Measurements from ENCODE around the gene FBLN7. TPM values are rescaled to one million over a fixed set of nuclear protein-coding genes. Genes with fewer than 3 reads are reported as not detected.

FBLN7 gene
- total RNA-seq, 2 experiments from 2014 or later, result 0.25 TPM; not detected in 1

DNA sequence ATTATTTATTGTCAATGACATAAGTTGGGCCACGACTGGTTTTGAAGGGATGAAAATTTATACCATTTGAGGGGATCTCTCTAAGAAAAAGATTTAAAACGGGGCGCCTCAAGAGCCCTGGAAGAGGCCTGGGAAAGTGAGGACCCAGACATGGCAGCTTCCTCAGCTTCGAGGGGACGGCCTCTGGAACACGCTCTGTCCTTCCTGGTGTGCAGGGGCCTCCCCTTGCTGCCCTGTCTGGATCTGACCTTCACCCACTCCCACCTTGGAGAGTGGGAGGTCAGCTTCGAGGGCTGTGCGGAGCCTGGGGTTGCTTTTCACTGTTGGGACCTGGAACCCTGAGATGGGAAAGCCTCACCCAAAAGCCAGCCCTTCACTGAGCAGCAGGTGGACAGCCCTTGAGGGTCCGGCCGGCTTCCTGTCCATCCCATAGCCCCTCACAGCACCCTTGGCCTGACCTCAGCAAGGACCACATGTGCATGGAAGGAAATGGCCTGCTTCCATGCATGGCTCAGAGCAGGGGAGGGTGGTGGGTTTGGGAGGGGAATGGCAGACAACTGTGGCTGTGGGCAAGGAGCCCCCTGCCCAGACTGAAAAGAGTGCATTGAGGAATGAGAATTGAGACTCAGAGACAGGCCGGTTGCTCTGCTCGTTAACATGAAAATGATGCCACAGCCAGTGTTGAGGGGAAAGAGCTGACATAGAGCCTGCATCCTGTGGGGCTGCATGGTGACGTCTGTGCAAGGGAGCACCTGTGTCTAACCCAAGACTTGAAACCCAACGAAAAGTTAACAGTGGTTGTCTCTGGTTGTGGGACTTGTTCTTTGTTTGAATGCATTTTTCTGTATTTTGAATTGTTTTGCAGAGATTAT is 16.3 kb downstream of the FBLN7 start:
- H2AFZ ChIP-seq (ENCODE audit: low read length), result peak overlapping the region; percentile 19; the same call in 1 of the 2 replicates
- no peaks in the 10 kb centered on the region for H3K79me2 ChIP-seq (ENCODE audit: insufficient read depth, low read depth, low read length)
- no TSS peak for BruUV-seq (replicated peaks)
- intact Hi-C loops (cut with micrococcal nuclease; ENCODE audit: unreplicated experiment), result loop anchor here (5.0 kb wide), 1 partner anchor 97 kb away; the partner anchor contains the start of gene TMEM87B
- no peaks in the 10 kb centered on the region for H3K9me3 ChIP-seq (ENCODE audit: low read length)
- ChIA-PET POLR2A (interaction anchor here (0.5 to 1.0 kb wide), 2 partner anchors 97 to 1262 kb away, joined by 3 read pairs; no protein-coding TSS in a partner anchor), CTCF (ENCODE audit: unreplicated experiment) (no interaction called here)
- peak; percentile 59 for DNase-seq (ENCODE audit: low spot score)
- no peaks in the 10 kb centered on the region for H3K36me3 ChIP-seq (ENCODE audit: insufficient read depth, low read length)
- H3K9me2 ChIP-seq (ENCODE audit: insufficient read depth, low read length), result no peaks in the 10 kb centered on the region
- no peak overlapping the region for H3K27ac ChIP-seq (ENCODE audit: low read depth, low read length, poor library complexity, severe bottlenecking)
- no peak overlapping the region for H3K4me2 ChIP-seq (ENCODE audit: low read length)
- H3K4me3 ChIP-seq (ENCODE audit: low read depth, low read length, poor library complexity, severe bottlenecking), result no peak overlapping the region
- peaks cover 26% of the 10 kb centered on the region for H3K4me1 ChIP-seq (ENCODE audit: insufficient read depth, low read length, poor library complexity, severe bottlenecking)
- TF ChIP-seq EZH2phosphoT487 (IDR thresholded peaks at IDR 0.05; ENCODE audit: borderline replicate concordance, low read depth, low read length), result no peak
- TF ChIP-seq, protein P1, sequence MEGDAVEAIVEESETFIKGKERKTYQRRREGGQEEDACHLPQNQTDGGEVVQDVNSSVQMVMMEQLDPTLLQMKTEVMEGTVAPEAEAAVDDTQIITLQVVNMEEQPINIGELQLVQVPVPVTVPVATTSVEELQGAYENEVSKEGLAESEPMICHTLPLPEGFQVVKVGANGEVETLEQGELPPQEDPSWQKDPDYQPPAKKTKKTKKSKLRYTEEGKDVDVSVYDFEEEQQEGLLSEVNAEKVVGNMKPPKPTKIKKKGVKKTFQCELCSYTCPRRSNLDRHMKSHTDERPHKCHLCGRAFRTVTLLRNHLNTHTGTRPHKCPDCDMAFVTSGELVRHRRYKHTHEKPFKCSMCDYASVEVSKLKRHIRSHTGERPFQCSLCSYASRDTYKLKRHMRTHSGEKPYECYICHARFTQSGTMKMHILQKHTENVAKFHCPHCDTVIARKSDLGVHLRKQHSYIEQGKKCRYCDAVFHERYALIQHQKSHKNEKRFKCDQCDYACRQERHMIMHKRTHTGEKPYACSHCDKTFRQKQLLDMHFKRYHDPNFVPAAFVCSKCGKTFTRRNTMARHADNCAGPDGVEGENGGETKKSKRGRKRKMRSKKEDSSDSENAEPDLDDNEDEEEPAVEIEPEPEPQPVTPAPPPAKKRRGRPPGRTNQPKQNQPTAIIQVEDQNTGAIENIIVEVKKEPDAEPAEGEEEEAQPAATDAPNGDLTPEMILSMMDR (conservative IDR thresholded peaks at IDR 0.05; ENCODE audit: low read length), result no peak
- no peaks in the 10 kb centered on the region for H4K20me1 ChIP-seq (ENCODE audit: insufficient read depth, low read length)

- intact Hi-C loops (cut with micrococcal nuclease; ENCODE audit: unreplicated experiment), result loop anchor here (5.0 kb wide), 1 partner anchor 98 kb away; the partner anchor contains the start of gene TMEM87B
- peak overlapping the region; percentile 10; the same call in 1 of the 2 replicates for H3K4me2 ChIP-seq (ENCODE audit: low read length)
- TF ChIP-seq EZH2phosphoT487 (IDR thresholded peaks at IDR 0.05; ENCODE audit: borderline replicate concordance, low read depth, low read length), result no peak
- TF ChIP-seq, protein P1 (conservative IDR thresholded peaks at IDR 0.05; ENCODE audit: low read length), result no peak
- BruUV-seq (replicated peaks), result no TSS peak
- no peak overlapping the region for H3K4me3 ChIP-seq (ENCODE audit: low read depth, low read length, poor library complexity, severe bottlenecking)
- no peaks in the 10 kb centered on the region for H3K36me3 ChIP-seq (ENCODE audit: insufficient read depth, low read length)
- CTCF ChIA-PET (ENCODE audit: unreplicated experiment), result no interaction called here
- H3K79me2 ChIP-seq (ENCODE audit: insufficient read depth, low read depth, low read length), result no peaks in the 10 kb centered on the region
- no peak overlapping the region for H3K27ac ChIP-seq (ENCODE audit: low read depth, low read length, poor library complexity, severe bottlenecking)
- no peaks in the 10 kb centered on the region for H4K20me1 ChIP-seq (ENCODE audit: insufficient read depth, low read length)
- DNase-seq (ENCODE audit: low spot score), result peak; percentile 31
- no peaks in the 10 kb centered on the region for H3K9me3 ChIP-seq (ENCODE audit: low read length)
- no peaks in the 10 kb centered on the region for H3K9me2 ChIP-seq (ENCODE audit: insufficient read depth, low read length)
- POLR2A ChIA-PET, result interaction anchor here (1.0 kb wide), 1 partner anchor 96 kb away, joined by 3 read pairs; no protein-coding TSS in a partner anchor
- H2AFZ ChIP-seq (ENCODE audit: low read length), result peak overlapping the region; percentile 19; the same call in 1 of the 2 replicates
- H3K4me1 ChIP-seq (ENCODE audit: insufficient read depth, low read length, poor library complexity, severe bottlenecking), result peaks cover 35% of the 10 kb centered on the region
Measured at GRCh38 chr2:112155331-112156151, 17.4 kb downstream of the FBLN7 start.
